HepG2 (cell line): ENCODE data around the gene NPB. TPM values are rescaled to one million over a fixed set of nuclear protein-coding genes. Genes with fewer than 3 reads are reported as not detected.
A peak's percentile ranks its signal among the peaks of the same experiment; 100 is the strongest.

Experiments
- BHLHE40 ChIP-seq: IDR thresholded peaks from 2 replicates; pipeline ENCODE4 v1.6.1; 2011; ENCODE audit warnings: low read length, improper control_type of control experiment
- DNMT1 ChIP-seq: sonication (generic); formaldehyde crosslinking; IDR thresholded peaks from 2 replicates; pipeline ENCODE4 v1.5.1; 2020; ENCODE audit warnings: mild to moderate bottlenecking, missing genetic modification reagents
- HNRNPK ChIP-seq: fragments of 200-400 bp; formaldehyde crosslinking; IDR thresholded peaks from 2 replicates; pipeline ENCODE4 v1.6.1; 2018; ENCODE audit warnings: low read length, low read depth, moderate library complexity, mild to moderate bottlenecking; ENCODE audit not compliant: poor library complexity, severe bottlenecking
- KLF6 ChIP-seq: IDR thresholded peaks from 2 replicates; pipeline ENCODE4 v1.8.0; 2016; ENCODE audit warnings: missing biosample characterization, missing genetic modification reagents
- MEF2D ChIP-seq: sonication (generic); formaldehyde crosslinking; IDR thresholded peaks from 2 replicates; pipeline ENCODE4 v1.5.1; 2020; ENCODE audit warnings: mild to moderate bottlenecking, missing genetic modification reagents
- REL ChIP-seq: sonication (generic); formaldehyde crosslinking; conservative IDR thresholded peaks from 2 replicates; pipeline ENCODE4 v1.8.0; 2022; ENCODE audit warnings: mild to moderate bottlenecking, missing genetic modification reagents, moderate library complexity
- ZNF317 ChIP-seq: sonication (generic); formaldehyde crosslinking; IDR thresholded peaks from 2 replicates; pipeline ENCODE4 v1.5.0; 2020; ENCODE audit warnings: mild to moderate bottlenecking, missing genetic modification reagents
- ZNF572 ChIP-seq: sonication (generic); formaldehyde crosslinking; IDR thresholded peaks from 2 replicates; pipeline ENCODE4 v1.5.1; 2020; ENCODE audit warnings: mild to moderate bottlenecking, missing genetic modification reagents
- ZNF780A ChIP-seq: sonication (generic); formaldehyde crosslinking; IDR thresholded peaks from 2 replicates; pipeline ENCODE4 v1.8.0; 2022; ENCODE audit warnings: mild to moderate bottlenecking, missing genetic modification reagents, moderate library complexity
- ZSCAN21 ChIP-seq: sonication (generic); formaldehyde crosslinking; IDR thresholded peaks from 2 replicates; pipeline ENCODE4 v1.8.0; 2022; ENCODE audit warnings: mild to moderate bottlenecking, missing genetic modification reagents, moderate library complexity, borderline replicate concordance
- ZZZ3 ChIP-seq: sonication (generic); formaldehyde crosslinking; IDR thresholded peaks from 2 replicates; pipeline ENCODE4 v1.4.0; 2020; ENCODE audit warnings: missing genetic modification reagents, mild to moderate bottlenecking, borderline replicate concordance
- polyA plus RNA-seq, 8 experiments: library from polyadenylated mRNA; depleted of rRNA in 3 of 8; stranded (reverse) in 7 of 8; unstranded in 1 of 8; fragments of >200 nt; fragmentation: Illumina TruSeq in 4 of 8; extraction: Trizol in 4 of 8; gene quantifications; 2 replicates each; pipeline versions ENCODE4 v1.2.1 to v1.2.3, GENCODE V29; 2011 to 2016; ENCODE audit warnings: low read depth in 4 of 8, missing spikeins in 1 of 8, mixed read lengths in 1 of 8; ENCODE audit not compliant: insufficient read depth in 1 of 8
- total RNA-seq, 5 experiments: library from RNA; depleted of rRNA; stranded (reverse); fragments of >200 nt; fragmentation: Illumina TruSeq; extraction: Trizol; gene quantifications; 2 replicates each; pipeline ENCODE4 v1.2.3, GENCODE V29; 2016; ENCODE audit warnings: low read depth in 1 of 5
- TF ChIP-seq, protein P1 (sequence below): sonication (generic); formaldehyde crosslinking; IDR thresholded peaks from 2 replicates; pipeline ENCODE4 v1.8.0; 2022; ENCODE audit warnings: mild to moderate bottlenecking, missing genetic modification reagents; ENCODE audit not compliant: insufficient replicate concordance
- TF ChIP-seq, protein P2 (sequence below): sonication (generic); formaldehyde crosslinking; IDR thresholded peaks from 2 replicates; pipeline ENCODE4 v1.5.0; 2020; ENCODE audit warnings: mild to moderate bottlenecking, missing genetic modification reagents, borderline replicate concordance
- TF ChIP-seq, protein P3 (sequence below): sonication (generic); formaldehyde crosslinking; IDR thresholded peaks from 2 replicates; pipeline ENCODE4 v1.5.1; 2020; ENCODE audit warnings: missing genetic modification reagents, mild to moderate bottlenecking, borderline replicate concordance
- TF ChIP-seq, protein P4 (sequence below): fragments of 450-650 bp; IDR thresholded peaks from 2 replicates; pipeline ENCODE4 v1.6.1; 2017; ENCODE audit warnings: mild to moderate bottlenecking
- TF ChIP-seq, protein P5 (sequence below): sonication (generic); formaldehyde crosslinking; IDR thresholded peaks from 2 replicates; pipeline ENCODE4; 2020; ENCODE audit warnings: missing genetic modification reagents, mild to moderate bottlenecking, borderline replicate concordance

NPB gene
- total and polyA plus RNA-seq, 2 of the 13 experiments (the other 11 are each of a cell fraction or from before 2014, with no cell fraction given), result 0.11 to 0.93 TPM

DNA sequence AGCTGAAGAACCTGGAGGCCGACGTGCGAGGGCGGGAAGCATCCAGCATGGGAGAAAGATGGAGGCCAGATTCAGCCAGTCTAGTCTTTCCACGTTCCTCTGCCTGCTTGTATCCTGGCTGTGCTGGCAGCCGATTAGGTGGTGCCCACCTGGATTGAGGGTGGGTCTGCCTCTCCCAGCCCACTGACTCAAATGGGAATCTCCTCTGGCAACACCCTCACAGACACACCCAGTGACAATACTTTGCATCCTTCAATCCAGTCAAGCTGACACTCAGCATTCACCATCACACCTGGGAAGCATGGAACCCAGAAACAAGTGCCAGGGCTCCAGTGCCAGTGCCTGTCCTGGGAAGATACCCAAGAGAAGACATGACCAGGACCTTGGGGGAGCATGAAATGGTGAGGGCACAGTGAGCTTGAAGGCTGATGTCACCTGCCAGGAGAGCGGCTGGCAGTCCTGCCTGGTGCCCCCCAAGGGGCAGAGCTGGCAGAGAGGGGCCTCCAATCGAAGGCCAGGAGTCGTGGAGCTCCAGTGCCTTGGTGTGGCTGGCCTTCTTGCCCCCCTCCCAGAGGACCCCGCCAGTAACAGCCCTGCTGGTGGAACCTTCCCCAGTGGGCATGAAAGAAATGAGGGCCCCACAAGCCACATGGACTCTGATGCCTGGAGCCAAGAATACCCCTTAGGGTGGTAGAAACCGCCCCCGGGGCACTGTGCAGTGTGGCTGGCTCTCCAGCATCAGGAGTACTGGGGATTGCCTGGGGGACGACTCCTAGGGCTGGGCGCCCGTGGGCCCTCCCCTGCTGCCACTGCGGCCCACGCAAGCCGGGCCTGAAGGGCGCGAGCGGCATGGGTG lies 643 bp upstream of the NPB start (continued):
- TF ChIP-seq, protein P1, sequence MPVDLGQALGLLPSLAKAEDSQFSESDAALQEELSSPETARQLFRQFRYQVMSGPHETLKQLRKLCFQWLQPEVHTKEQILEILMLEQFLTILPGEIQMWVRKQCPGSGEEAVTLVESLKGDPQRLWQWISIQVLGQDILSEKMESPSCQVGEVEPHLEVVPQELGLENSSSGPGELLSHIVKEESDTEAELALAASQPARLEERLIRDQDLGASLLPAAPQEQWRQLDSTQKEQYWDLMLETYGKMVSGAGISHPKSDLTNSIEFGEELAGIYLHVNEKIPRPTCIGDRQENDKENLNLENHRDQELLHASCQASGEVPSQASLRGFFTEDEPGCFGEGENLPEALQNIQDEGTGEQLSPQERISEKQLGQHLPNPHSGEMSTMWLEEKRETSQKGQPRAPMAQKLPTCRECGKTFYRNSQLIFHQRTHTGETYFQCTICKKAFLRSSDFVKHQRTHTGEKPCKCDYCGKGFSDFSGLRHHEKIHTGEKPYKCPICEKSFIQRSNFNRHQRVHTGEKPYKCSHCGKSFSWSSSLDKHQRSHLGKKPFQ, result no peak
- TF ChIP-seq ZZZ3 (CRISPR knock-in tag) (no peak), DNMT1 (CRISPR knock-in tag) (peak; percentile 58; the same call in 1 of the 2 replicates), BHLHE40 (no peak), KLF6 (CRISPR knock-in tag) (no peak), ZNF572 (CRISPR knock-in tag) (peak; percentile 70; the same call in 1 of the 2 replicates), ZNF780A (CRISPR knock-in tag) (no peak), HNRNPK (no peak), ZSCAN21 (CRISPR knock-in tag) (no peak; the same call in 1 of the 2 replicates), MEF2D (no peak; the same call in 1 of the 2 replicates), REL (CRISPR knock-in tag) (no peak; the same call in 1 of the 2 replicates), ZNF317 (CRISPR knock-in tag) (no peak)
- TF ChIP-seq, protein P2, sequence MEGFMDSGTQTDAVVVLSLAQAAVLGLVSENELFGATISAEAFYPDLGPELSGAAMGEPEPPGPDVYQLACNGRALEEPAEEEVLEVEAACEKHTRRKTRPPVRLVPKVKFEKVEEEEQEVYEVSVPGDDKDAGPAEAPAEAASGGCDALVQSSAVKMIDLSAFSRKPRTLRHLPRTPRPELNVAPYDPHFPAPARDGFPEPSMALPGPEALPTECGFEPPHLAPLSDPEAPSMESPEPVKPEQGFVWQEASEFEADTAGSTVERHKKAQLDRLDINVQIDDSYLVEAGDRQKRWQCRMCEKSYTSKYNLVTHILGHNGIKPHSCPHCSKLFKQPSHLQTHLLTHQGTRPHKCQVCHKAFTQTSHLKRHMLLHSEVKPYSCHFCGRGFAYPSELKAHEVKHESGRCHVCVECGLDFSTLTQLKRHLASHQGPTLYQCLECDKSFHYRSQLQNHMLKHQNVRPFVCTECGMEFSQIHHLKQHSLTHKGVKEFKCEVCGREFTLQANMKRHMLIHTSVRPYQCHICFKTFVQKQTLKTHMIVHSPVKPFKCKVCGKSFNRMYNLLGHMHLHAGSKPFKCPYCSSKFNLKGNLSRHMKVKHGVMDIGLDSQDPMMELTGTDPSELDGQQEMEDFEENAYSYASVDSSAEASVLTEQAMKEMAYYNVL (CRISPR knock-in tag), result peak; percentile 18; the same call in 1 of the 2 replicates
- TF ChIP-seq, protein P3, sequence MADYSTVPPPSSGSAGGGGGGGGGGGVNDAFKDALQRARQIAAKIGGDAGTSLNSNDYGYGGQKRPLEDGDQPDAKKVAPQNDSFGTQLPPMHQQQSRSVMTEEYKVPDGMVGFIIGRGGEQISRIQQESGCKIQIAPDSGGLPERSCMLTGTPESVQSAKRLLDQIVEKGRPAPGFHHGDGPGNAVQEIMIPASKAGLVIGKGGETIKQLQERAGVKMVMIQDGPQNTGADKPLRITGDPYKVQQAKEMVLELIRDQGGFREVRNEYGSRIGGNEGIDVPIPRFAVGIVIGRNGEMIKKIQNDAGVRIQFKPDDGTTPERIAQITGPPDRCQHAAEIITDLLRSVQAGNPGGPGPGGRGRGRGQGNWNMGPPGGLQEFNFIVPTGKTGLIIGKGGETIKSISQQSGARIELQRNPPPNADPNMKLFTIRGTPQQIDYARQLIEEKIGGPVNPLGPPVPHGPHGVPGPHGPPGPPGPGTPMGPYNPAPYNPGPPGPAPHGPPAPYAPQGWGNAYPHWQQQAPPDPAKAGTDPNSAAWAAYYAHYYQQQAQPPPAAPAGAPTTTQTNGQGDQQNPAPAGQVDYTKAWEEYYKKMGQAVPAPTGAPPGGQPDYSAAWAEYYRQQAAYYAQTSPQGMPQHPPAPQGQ (CRISPR knock-in tag), result no peak
- TF ChIP-seq, protein P4, sequence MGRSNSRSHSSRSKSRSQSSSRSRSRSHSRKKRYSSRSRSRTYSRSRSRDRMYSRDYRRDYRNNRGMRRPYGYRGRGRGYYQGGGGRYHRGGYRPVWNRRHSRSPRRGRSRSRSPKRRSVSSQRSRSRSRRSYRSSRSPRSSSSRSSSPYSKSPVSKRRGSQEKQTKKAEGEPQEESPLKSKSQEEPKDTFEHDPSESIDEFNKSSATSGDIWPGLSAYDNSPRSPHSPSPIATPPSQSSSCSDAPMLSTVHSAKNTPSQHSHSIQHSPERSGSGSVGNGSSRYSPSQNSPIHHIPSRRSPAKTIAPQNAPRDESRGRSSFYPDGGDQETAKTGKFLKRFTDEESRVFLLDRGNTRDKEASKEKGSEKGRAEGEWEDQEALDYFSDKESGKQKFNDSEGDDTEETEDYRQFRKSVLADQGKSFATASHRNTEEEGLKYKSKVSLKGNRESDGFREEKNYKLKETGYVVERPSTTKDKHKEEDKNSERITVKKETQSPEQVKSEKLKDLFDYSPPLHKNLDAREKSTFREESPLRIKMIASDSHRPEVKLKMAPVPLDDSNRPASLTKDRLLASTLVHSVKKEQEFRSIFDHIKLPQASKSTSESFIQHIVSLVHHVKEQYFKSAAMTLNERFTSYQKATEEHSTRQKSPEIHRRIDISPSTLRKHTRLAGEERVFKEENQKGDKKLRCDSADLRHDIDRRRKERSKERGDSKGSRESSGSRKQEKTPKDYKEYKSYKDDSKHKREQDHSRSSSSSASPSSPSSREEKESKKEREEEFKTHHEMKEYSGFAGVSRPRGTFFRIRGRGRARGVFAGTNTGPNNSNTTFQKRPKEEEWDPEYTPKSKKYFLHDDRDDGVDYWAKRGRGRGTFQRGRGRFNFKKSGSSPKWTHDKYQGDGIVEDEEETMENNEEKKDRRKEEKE, result no peak
- TF ChIP-seq, protein P5, sequence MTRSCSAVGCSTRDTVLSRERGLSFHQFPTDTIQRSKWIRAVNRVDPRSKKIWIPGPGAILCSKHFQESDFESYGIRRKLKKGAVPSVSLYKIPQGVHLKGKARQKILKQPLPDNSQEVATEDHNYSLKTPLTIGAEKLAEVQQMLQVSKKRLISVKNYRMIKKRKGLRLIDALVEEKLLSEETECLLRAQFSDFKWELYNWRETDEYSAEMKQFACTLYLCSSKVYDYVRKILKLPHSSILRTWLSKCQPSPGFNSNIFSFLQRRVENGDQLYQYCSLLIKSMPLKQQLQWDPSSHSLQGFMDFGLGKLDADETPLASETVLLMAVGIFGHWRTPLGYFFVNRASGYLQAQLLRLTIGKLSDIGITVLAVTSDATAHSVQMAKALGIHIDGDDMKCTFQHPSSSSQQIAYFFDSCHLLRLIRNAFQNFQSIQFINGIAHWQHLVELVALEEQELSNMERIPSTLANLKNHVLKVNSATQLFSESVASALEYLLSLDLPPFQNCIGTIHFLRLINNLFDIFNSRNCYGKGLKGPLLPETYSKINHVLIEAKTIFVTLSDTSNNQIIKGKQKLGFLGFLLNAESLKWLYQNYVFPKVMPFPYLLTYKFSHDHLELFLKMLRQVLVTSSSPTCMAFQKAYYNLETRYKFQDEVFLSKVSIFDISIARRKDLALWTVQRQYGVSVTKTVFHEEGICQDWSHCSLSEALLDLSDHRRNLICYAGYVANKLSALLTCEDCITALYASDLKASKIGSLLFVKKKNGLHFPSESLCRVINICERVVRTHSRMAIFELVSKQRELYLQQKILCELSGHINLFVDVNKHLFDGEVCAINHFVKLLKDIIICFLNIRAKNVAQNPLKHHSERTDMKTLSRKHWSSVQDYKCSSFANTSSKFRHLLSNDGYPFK, result no peak; the same call in none of the 2 replicates
